ENCODE results near the gene MRPL45.

- TF ChIP-seq, protein P1, sequence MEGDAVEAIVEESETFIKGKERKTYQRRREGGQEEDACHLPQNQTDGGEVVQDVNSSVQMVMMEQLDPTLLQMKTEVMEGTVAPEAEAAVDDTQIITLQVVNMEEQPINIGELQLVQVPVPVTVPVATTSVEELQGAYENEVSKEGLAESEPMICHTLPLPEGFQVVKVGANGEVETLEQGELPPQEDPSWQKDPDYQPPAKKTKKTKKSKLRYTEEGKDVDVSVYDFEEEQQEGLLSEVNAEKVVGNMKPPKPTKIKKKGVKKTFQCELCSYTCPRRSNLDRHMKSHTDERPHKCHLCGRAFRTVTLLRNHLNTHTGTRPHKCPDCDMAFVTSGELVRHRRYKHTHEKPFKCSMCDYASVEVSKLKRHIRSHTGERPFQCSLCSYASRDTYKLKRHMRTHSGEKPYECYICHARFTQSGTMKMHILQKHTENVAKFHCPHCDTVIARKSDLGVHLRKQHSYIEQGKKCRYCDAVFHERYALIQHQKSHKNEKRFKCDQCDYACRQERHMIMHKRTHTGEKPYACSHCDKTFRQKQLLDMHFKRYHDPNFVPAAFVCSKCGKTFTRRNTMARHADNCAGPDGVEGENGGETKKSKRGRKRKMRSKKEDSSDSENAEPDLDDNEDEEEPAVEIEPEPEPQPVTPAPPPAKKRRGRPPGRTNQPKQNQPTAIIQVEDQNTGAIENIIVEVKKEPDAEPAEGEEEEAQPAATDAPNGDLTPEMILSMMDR (IDR thresholded peaks at IDR 0.05), result no peak
- TF ChIP-seq SMAD3 (CRISPR knock-in tag; IDR thresholded peaks at IDR 0.05; ENCODE audit: borderline replicate concordance) (no peak), NR3C1 (CRISPR knock-in tag; conservative IDR thresholded peaks at IDR 0.05; ENCODE audit: low read depth) (no peak)
Measured at GRCh38 chr17:38317081-38317480, 20.1 kb downstream of the MRPL45 start.
